ENCODE results near the gene RPS16.

The RPS16 gene

GRCh38 chr19:39434123-39435076, 1.3 kb downstream of the RPS16 start:
- DNase-seq (ENCODE audit: low read depth): no peak
- TF ChIP-seq CTCF (IDR thresholded peaks at IDR 0.05; ENCODE audit: control insufficient read depth, insufficient read depth, low read depth, low read length, missing control alignments): no peak
- H3K4me3 ChIP-seq (ENCODE audit: control insufficient read depth, low read depth, low read length): peak overlapping the region; percentile 82

GRCh38 chr19:39433480-39434079, 2.2 kb downstream of the RPS16 start:
- no peak overlapping the region for H3K4me3 ChIP-seq (ENCODE audit: control insufficient read depth, low read depth, low read length)
- no peak for DNase-seq (ENCODE audit: low read depth)
- TF ChIP-seq CTCF (IDR thresholded peaks at IDR 0.05; ENCODE audit: control insufficient read depth, insufficient read depth, low read depth, low read length, missing control alignments): no peak

- TF ChIP-seq CTCF (IDR thresholded peaks at IDR 0.05; ENCODE audit: control insufficient read depth, insufficient read depth, low read depth, low read length, missing control alignments): no peak
- H3K4me3 ChIP-seq (ENCODE audit: control insufficient read depth, low read depth, low read length): no peak overlapping the region
- no peak for DNase-seq (ENCODE audit: low read depth)
Observed at GRCh38 chr19:39432677-39433025, 3.1 kb downstream of the RPS16 start.

- H3K4me3 ChIP-seq (ENCODE audit: control insufficient read depth, low read depth, low read length): no peak overlapping the region
- no peak for DNase-seq (ENCODE audit: low read depth)
Observed at GRCh38 chr19:39430675-39431593, 4.8 kb downstream of the RPS16 start.

GRCh38 chr19:39428283-39429112, 7.3 kb downstream of the RPS16 start:
- H3K4me3 ChIP-seq (ENCODE audit: control insufficient read depth, low read depth, low read length): no peak overlapping the region
- no peak for TF ChIP-seq CTCF (IDR thresholded peaks at IDR 0.05; ENCODE audit: control insufficient read depth, insufficient read depth, low read depth, low read length, missing control alignments)
- peak; percentile 62 for DNase-seq (ENCODE audit: low read depth)

More at GRCh38 chr19:39430675-39431593, 4.8 kb downstream of the RPS16 start:
- no peak for TF ChIP-seq CTCF (IDR thresholded peaks at IDR 0.05; ENCODE audit: control insufficient read depth, insufficient read depth, low read depth, low read length, missing control alignments)
